B cell (primary cell): ENCODE results near the gene OCA2.

ENCODE experiments used
- CTCF ChIP-seq: fragments of 200-600 bp; IDR thresholded peaks from one replicate; pipeline ENCODE4 v1.8.0; 2022; ENCODE audit warnings: antibody characterized with exemption, mild to moderate bottlenecking
- EZH2 ChIP-seq: IDR thresholded peaks from 2 replicates; pipeline ENCODE4 v1.6.1; 2012; ENCODE audit warnings: borderline replicate concordance, low read depth, mild to moderate bottlenecking, moderate library complexity, low read length; ENCODE audit not compliant: insufficient read depth, poor library complexity, severe bottlenecking

- no peak for TF ChIP-seq CTCF
- no peak for TF ChIP-seq EZH2
Measured at GRCh38 chr15:27826411-27826810, 272.7 kb downstream of the OCA2 start.
